Caco-2 (cell line): ENCODE data around the gene KPNA2. TPM values are rescaled to one million over a fixed set of nuclear protein-coding genes. Genes with fewer than 3 reads are reported as not detected.

Source experiments
- BruUV-seq: library from RNA; stranded (reverse); fragments of 400-500 nt; replicated peaks from 2 replicates; lab custom pipeline; 2021; lab: Mats Ljungman, UMichigan
- CTCF ChIA-PET: fragments of 300-600 bp; sonication (Branson Sonifier 250); formaldehyde crosslinking; loops from one replicate; lab custom pipeline; 2022; ENCODE audit warnings: antibody characterized with exemption; lab: Charles Lee
- POLR2A ChIA-PET: fragments of 300-600 bp; sonication (Branson Sonifier 250); formaldehyde crosslinking; loops from one replicate; lab custom pipeline; 2022; ENCODE audit warnings: antibody characterized with exemption; lab: Charles Lee
- DNase-seq, 2 experiments: peaks; one replicate each; pipeline versions ENCODE4 v3.0.0 to v3.0.0-alpha.2; 2020 to 2022
- H3K27me3 ChIP-seq: replicated peaks from 2 replicates; pipeline ENCODE4 v1.6.0; 2011; ENCODE audit warnings: low read length; ENCODE audit not compliant: control insufficient read depth, insufficient read depth
- H3K36me3 ChIP-seq: 2 replicates; pipeline ENCODE4 v1.5.1; 2011; ENCODE audit warnings: low read length; ENCODE audit not compliant: control insufficient read depth, insufficient read depth
- H3K4me1 ChIP-seq: fragments of 250-450 bp; sonication (Bioruptor Pico); 2 replicates; pipeline ENCODE4 v1.5.1; 2020; ENCODE audit warnings: mild to moderate bottlenecking
- H3K4me3 ChIP-seq: 2 replicates; pipeline ENCODE4 v1.5.1; 2011; ENCODE audit warnings: low read depth, mild to moderate bottlenecking, control low read depth, low read length
- H3K9me3 ChIP-seq: fragments of 250-450 bp; sonication (Bioruptor Pico); 2 replicates; pipeline ENCODE4 v1.5.1; 2020; ENCODE audit warnings: mild to moderate bottlenecking, moderate library complexity
- H3K27ac Mint-ChIP-seq: one replicate; pipeline ENCODE4 v1.8.0; 2022; ENCODE audit warnings: mixed read lengths; ENCODE audit not compliant: unreplicated experiment
- H3K27me3 Mint-ChIP-seq: one replicate; pipeline ENCODE4 v1.8.0; 2022; ENCODE audit warnings: mixed read lengths; ENCODE audit not compliant: insufficient read depth, unreplicated experiment
- H3K36me3 Mint-ChIP-seq: one replicate; pipeline ENCODE4 v1.8.0; 2022; ENCODE audit warnings: mild to moderate bottlenecking, mixed read lengths; ENCODE audit not compliant: insufficient read depth, unreplicated experiment
- H3K4me1 Mint-ChIP-seq: one replicate; pipeline ENCODE4 v1.8.0; 2022; ENCODE audit warnings: low read depth, mixed read lengths; ENCODE audit not compliant: unreplicated experiment
- H3K4me3 Mint-ChIP-seq: one replicate; pipeline ENCODE4 v1.8.0; 2022; ENCODE audit warnings: mild to moderate bottlenecking, moderate library complexity, mixed read lengths; ENCODE audit not compliant: unreplicated experiment
- H3K9me3 Mint-ChIP-seq: one replicate; pipeline ENCODE4 v1.8.0; 2022; ENCODE audit warnings: mixed read lengths; ENCODE audit not compliant: unreplicated experiment
- intact Hi-C: fragments of 100-400 bp; cut with micrococcal nuclease; formaldehyde crosslinking; loops from one replicate; pipeline ENCODE4 v1.10.0; 2022; ENCODE audit not compliant: unreplicated experiment
- total RNA-seq: library from RNA; stranded (reverse); gene quantifications from 2 replicates; pipeline ENCODE4 v1.2.3, GENCODE V29; 2022
- TF ChIP-seq, protein P1 (sequence below), 2 experiments: fragments of 200-600 bp in 1 of 2; IDR thresholded peaks; 1 replicate in 1 of 2; 2 replicates in 1 of 2; pipeline versions ENCODE4 v1.5.1 to v1.8.0; 2011 to 2022; ENCODE audit warnings: antibody characterized with exemption in 1 of 2, control low read depth in 1 of 2, inconsistent platforms in 1 of 2, low read depth in 1 of 2, low read length in 1 of 2, mild to moderate bottlenecking in 1 of 2, moderate library complexity in 1 of 2; ENCODE audit not compliant: insufficient read depth in 1 of 2, severe bottlenecking in 1 of 2, unreplicated experiment in 1 of 2

The KPNA2 gene
- total RNA-seq, 1 experiment from 2014 or later = 339 TPM

- ChIA-PET POLR2A (interaction anchor here (1.0 kb wide), 1 partner anchor 14 kb away, joined by 3 read pairs; no protein-coding TSS in a partner anchor), CTCF (no interaction called here)
- Histone ChIP-seq H3K27me3 (no peaks in the 10 kb centered on the region), H3K36me3 (no peaks in the 10 kb centered on the region), H3K9me3 (no peaks in the 10 kb centered on the region), H3K4me3 (no peak overlapping the region), H3K4me1 (no peaks in the 10 kb centered on the region)
- intact Hi-C loops = no loop called here
- Mint-ChIP-seq H3K36me3 (no peaks in the 10 kb centered on the region), H3K27ac (no peak overlapping the region), H3K4me1 (peaks cover 6% of the 10 kb centered on the region), H3K4me3 (no peak overlapping the region), H3K27me3 (no peaks in the 10 kb centered on the region), H3K9me3 (no peaks in the 10 kb centered on the region)
- TF ChIP-seq, protein P1, sequence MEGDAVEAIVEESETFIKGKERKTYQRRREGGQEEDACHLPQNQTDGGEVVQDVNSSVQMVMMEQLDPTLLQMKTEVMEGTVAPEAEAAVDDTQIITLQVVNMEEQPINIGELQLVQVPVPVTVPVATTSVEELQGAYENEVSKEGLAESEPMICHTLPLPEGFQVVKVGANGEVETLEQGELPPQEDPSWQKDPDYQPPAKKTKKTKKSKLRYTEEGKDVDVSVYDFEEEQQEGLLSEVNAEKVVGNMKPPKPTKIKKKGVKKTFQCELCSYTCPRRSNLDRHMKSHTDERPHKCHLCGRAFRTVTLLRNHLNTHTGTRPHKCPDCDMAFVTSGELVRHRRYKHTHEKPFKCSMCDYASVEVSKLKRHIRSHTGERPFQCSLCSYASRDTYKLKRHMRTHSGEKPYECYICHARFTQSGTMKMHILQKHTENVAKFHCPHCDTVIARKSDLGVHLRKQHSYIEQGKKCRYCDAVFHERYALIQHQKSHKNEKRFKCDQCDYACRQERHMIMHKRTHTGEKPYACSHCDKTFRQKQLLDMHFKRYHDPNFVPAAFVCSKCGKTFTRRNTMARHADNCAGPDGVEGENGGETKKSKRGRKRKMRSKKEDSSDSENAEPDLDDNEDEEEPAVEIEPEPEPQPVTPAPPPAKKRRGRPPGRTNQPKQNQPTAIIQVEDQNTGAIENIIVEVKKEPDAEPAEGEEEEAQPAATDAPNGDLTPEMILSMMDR (IDR thresholded peaks at IDR 0.05; ENCODE audit: insufficient read depth in 1 of 2, low read depth in 1 of 2, low read length in 1 of 2, severe bottlenecking in 1 of 2, unreplicated experiment in 1 of 2) = no peak
- BruUV-seq = no TSS peak
- DNase-seq = no peak
These were observed 28.7 kb upstream of the KPNA2 start for GRCh38 chr17:68006797-68007196.

- Mint-ChIP-seq H3K36me3 (no peaks in the 10 kb centered on the region), H3K4me1 (peaks cover 6% of the 10 kb centered on the region), H3K4me3 (no peak overlapping the region), H3K9me3 (no peaks in the 10 kb centered on the region), H3K27me3 (no peaks in the 10 kb centered on the region), H3K27ac (peak overlapping the region; percentile 51)
- no peak overlapping the region for H3K4me3 ChIP-seq
- DNase-seq = peak in 1 of 2 experiments; percentile 63
- H3K9me3 ChIP-seq = no peaks in the 10 kb centered on the region
- CTCF ChIA-PET = no interaction called here
- BruUV-seq = no TSS peak
- H3K4me1 ChIP-seq = no peaks in the 10 kb centered on the region
- POLR2A ChIA-PET = no interaction called here
- H3K27me3 ChIP-seq = no peaks in the 10 kb centered on the region
- intact Hi-C loops = no loop called here
- no peaks in the 10 kb centered on the region for H3K36me3 ChIP-seq
- TF ChIP-seq, protein P1 (IDR thresholded peaks at IDR 0.05; ENCODE audit: insufficient read depth in 1 of 2, low read depth in 1 of 2, low read length in 1 of 2, severe bottlenecking in 1 of 2, unreplicated experiment in 1 of 2) = peak; percentile 53 to 68
These were observed 24.3 kb upstream of the KPNA2 start for GRCh38 chr17:68011199-68011665.

DNA sequence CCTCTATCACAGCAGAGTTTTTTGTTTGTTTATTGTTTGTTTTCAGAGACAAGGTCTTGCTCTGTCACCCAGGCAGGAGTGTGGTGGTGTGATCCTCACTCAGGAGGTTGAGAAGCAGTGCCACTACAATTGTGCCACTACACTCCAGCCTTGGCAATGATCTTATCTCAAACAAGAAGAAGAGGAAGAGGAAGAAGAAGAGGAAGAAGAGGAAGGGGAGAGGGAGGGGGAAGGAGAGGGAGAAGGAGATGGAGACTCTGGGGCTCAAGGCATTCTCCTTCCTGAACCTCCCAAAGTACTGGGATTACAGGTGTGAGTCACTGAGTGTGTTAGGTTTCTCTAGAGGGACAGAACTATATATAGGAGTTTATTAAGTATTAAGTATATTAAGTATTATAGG lies 22.1 kb upstream of the KPNA2 start:
- no peak overlapping the region for H3K4me3 ChIP-seq
- peaks cover 6% of the 10 kb centered on the region for H3K4me1 Mint-ChIP-seq
- no peaks in the 10 kb centered on the region for H3K27me3 Mint-ChIP-seq
- no TSS peak for BruUV-seq
- H3K27me3 ChIP-seq = no peaks in the 10 kb centered on the region
- TF ChIP-seq, protein P1 (IDR thresholded peaks at IDR 0.05; ENCODE audit: insufficient read depth in 1 of 2, low read depth in 1 of 2, low read length in 1 of 2, severe bottlenecking in 1 of 2, unreplicated experiment in 1 of 2) = no peak
- no peaks in the 10 kb centered on the region for H3K4me1 ChIP-seq
- no peaks in the 10 kb centered on the region for H3K36me3 Mint-ChIP-seq
- ChIA-PET POLR2A (no interaction called here), CTCF (interaction anchor here (0.6 kb wide), 1 partner anchor 316 kb away, joined by 3 read pairs; no protein-coding TSS in a partner anchor)
- H3K9me3 ChIP-seq = no peaks in the 10 kb centered on the region
- H3K36me3 ChIP-seq = no peaks in the 10 kb centered on the region
- DNase-seq = no peak
- intact Hi-C loops = no loop called here
- H3K4me3 Mint-ChIP-seq = no peak overlapping the region
- H3K27ac Mint-ChIP-seq = no peak overlapping the region
- H3K9me3 Mint-ChIP-seq = no peaks in the 10 kb centered on the region
